Mesodermal cell (in vitro differentiated cells): Measurements from ENCODE around the gene ARHGEF16.

Experiments used
- H3K27ac ChIP-seq: 2 replicates; pipeline ENCODE4 v1.7.0; 2013; ENCODE audit warnings: mild to moderate bottlenecking, low read depth, low read length, moderate library complexity; ENCODE audit not compliant: severe bottlenecking
- H3K36me3 ChIP-seq: 2 replicates; pipeline ENCODE4 v1.7.1; 2013; ENCODE audit warnings: mild to moderate bottlenecking, low read length, moderate library complexity; ENCODE audit not compliant: control insufficient read depth, insufficient read depth
- H3K4me1 ChIP-seq: one replicate; pipeline ENCODE4 v1.7.1; 2013; ENCODE audit warnings: mild to moderate bottlenecking, low read length; ENCODE audit not compliant: insufficient read depth, control insufficient read depth, poor library complexity, severe bottlenecking
- H3K4me3 ChIP-seq: 2 replicates; pipeline ENCODE4 v1.7.0; 2013; ENCODE audit warnings: low read length, control low read depth, mild to moderate bottlenecking; ENCODE audit not compliant: insufficient read depth, poor library complexity, severe bottlenecking; ENCODE audit errors: extremely low read depth
- H3K9me3 ChIP-seq: 2 replicates; pipeline ENCODE4 v1.7.1; 2013; ENCODE audit warnings: mild to moderate bottlenecking, low read length, moderate library complexity; ENCODE audit not compliant: control insufficient read depth
- WGBS, 2 experiments: methylation state at CpG; one replicate each; pipeline ENCODE4 v1.1.5; 2013; ENCODE audit warnings: missing lambda C conversion rate in 2 of 2; ENCODE audit not compliant: insufficient coverage in 2 of 2; 5-methylcytosine and 5-hydroxymethylcytosine counted together

ARHGEF16 gene

GRCh38 chr1:3476666-3477065 lies 22.2 kb downstream of the ARHGEF16 start:
- 95 to 97% methylated on average over 13 to 14 of the region's 16 CpGs for WGBS, 2 experiments
- Histone ChIP-seq H3K9me3 (no peaks in the 10 kb centered on the region), H3K36me3 (no peaks in the 10 kb centered on the region), H3K4me1 (peaks cover 7% of the 10 kb centered on the region), H3K27ac (no peak overlapping the region), H3K4me3 (no peak overlapping the region)

DNA sequence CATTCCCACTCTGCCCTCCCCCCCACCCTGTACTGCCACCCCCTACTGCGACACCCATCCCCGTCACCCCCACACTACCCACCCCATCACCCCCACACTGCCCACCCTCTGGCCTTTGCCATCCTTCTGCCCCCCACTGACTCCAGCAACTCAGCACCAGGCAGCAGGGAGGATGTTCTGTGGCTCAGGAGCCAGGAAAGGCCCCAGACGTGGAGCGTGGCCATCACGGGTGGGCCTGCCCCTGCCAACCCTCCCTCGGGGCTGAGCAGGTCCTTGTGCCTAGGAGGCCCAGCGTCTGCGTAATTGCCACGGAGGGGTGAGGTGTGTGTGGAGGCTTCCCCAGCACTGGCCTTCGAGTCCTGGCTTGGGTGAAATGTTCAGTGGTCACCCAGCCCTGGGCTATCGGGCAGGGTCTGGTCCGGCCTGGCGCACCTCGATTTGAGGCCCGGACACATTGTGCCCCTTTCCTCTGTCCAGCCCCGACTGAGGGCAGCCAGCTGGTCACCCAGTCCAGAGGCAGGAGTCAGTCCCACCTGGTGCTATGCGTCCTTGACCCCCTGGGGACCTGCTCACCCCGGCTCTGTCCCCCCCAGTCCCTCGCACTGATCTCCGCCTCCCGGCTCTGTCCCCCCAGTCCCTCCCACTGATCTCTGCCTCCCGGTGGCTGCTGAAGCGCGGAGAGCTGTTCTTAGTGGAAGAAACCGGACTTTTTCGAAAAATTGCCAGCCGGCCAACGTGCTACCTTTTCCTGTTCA lies 23.0 kb downstream of the ARHGEF16 start:
- WGBS, 2 experiments: 90 to 92% methylated on average over 19 to 20 of the region's 28 CpGs
- Histone ChIP-seq H3K36me3 (no peaks in the 10 kb centered on the region), H3K4me1 (no peaks in the 10 kb centered on the region), H3K27ac (no peak overlapping the region), H3K9me3 (no peaks in the 10 kb centered on the region), H3K4me3 (no peak overlapping the region)

GRCh38 chr1:3478187-3478586 lies 23.7 kb downstream of the ARHGEF16 start:
- Histone ChIP-seq H3K4me1 (no peaks in the 10 kb centered on the region), H3K4me3 (no peak overlapping the region), H3K36me3 (no peaks in the 10 kb centered on the region), H3K9me3 (no peaks in the 10 kb centered on the region), H3K27ac (no peak overlapping the region)
- 92 to 94% methylated on average over 23 to 24 of the region's 24 CpGs for WGBS, 2 experiments

DNA sequence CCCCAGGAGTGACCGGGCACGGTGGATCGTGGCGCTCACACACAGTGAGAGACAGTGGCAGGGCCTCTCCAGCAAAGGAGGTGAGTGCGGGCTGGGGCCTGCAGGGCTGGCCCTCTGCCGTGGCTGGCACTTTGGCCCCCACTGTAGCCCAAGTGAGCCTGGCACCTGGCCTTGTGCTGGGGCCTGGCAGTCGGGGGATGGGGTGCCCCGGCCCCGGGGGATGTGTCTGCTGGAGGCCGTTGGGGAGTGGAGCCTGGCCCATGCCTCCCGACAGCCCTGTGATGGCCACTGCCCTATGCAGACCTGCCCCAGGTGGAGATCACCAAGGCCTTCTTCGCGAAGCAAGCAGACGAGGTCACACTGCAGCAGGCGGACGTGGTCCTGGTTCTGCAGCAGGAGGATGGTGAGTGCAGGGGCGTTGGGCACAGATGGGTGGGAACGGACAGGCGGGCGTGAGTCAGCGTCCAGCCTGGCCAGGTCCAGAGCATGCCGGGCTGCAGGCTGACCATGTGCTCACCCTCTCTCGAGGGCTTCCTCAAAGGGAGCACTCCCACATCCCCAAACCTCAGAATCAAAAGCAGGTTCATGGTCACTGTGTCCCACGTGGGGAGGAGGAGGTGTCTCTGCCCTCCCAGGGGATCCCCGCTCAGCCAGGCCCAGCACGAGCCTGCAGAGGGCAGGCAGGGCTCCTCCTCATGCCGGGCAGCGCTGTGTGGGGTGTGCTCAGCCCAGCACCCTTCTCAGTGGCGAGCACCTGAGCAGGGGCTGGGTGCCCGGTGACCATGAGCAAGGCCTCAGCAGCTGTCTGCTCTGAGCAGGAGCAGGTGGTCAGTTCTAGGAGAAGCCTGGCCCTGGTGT lies 25.3 kb downstream of the ARHGEF16 start:
- Histone ChIP-seq H3K36me3 (no peaks in the 10 kb centered on the region), H3K4me1 (no peaks in the 10 kb centered on the region), H3K4me3 (no peak overlapping the region), H3K9me3 (no peaks in the 10 kb centered on the region), H3K27ac (no peak overlapping the region)
- 92 to 94% methylated on average over 26 to 27 of the region's 30 CpGs for WGBS, 2 experiments

DNA sequence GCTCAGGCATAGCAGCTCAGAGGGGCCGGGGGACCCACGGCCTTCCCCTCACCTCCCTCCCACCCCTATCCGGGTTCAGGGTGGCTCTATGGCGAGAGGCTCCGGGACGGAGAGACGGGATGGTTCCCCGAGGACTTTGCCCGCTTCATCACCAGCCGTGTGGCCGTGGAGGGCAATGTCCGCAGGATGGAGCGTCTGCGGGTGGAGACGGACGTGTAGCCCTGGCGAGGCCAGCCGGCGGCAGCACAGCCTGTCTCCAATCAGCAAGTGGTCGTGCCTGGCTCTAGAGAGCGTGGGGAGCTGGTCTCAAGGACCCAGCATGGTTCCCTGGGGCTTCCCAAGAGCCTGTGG lies 25.9 kb downstream of the ARHGEF16 start:
- no peaks in the 10 kb centered on the region for H3K9me3 ChIP-seq
- H3K27ac ChIP-seq: no peak overlapping the region
- H3K36me3 ChIP-seq: no peaks in the 10 kb centered on the region
- no peaks in the 10 kb centered on the region for H3K4me1 ChIP-seq
- H3K4me3 ChIP-seq: no peak overlapping the region
- 94 to 96% methylated on average over 15 to 20 of the region's 21 CpGs for WGBS, 2 experiments

DNA sequence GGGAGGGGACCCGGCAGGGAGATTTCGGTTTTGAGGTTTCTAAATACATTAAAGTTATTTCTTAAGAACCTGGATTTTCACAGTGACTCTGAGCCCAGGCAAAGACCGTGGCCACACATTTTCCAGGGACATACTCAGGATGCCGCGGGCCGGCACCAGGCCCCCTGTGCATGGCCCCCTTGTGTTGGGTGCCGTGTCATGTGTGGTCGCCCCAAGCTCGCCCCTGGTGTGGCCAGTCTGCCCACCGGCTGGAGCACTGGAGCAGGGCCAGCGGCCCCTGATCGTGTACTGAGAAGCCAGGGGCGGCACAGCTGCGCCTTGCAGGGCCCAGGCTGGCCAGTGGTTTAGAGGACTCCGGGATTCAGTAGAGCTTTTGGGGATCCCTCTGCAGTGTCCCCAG lies 26.6 kb downstream of the ARHGEF16 start:
- no peaks in the 10 kb centered on the region for H3K4me1 ChIP-seq
- 86 to 87% methylated on average over 13 to 14 of the region's 15 CpGs for WGBS, 2 experiments
- H3K9me3 ChIP-seq: no peaks in the 10 kb centered on the region
- H3K4me3 ChIP-seq: no peak overlapping the region
- H3K27ac ChIP-seq: no peak overlapping the region
- no peaks in the 10 kb centered on the region for H3K36me3 ChIP-seq

- no peak overlapping the region for H3K4me3 ChIP-seq
- WGBS, 2 experiments: 88 to 90% methylated on average over 17 to 19 of the region's 20 CpGs
- H3K27ac ChIP-seq: no peak overlapping the region
- H3K9me3 ChIP-seq: no peaks in the 10 kb centered on the region
- H3K36me3 ChIP-seq: no peaks in the 10 kb centered on the region
- H3K4me1 ChIP-seq: no peaks in the 10 kb centered on the region
Observed at GRCh38 chr1:3481836-3482375, 27.4 kb downstream of the ARHGEF16 start.

DNA sequence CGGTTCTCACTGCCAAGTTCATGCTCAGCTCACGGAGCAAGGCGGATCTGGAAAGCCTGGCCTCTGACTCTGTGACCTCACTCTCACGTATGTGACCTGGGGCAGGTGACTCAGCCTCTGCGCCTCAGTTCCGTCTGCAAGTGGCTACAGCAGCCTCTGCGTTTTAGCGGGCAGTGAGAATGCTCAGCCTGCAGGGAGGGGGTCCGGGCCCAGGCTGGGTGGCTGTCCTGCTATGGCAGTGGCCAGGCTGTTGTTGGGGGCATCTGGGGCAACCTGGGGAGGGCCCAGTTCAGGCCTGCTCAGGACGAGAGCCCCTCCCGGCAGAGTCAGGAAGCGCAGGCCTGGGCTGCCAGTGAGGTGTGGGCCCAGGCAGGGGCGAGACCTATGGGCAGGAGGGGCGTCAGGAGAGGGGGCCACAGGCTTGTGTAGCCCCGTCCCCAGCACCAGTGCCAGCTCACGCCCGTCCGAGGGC lies 27.9 kb downstream of the ARHGEF16 start:
- no peak overlapping the region for H3K27ac ChIP-seq
- H3K9me3 ChIP-seq: no peaks in the 10 kb centered on the region
- no peak overlapping the region for H3K4me3 ChIP-seq
- H3K4me1 ChIP-seq: no peaks in the 10 kb centered on the region
- H3K36me3 ChIP-seq: no peaks in the 10 kb centered on the region
- 83 to 89% methylated on average over 17 to 18 of the region's 18 CpGs for WGBS, 2 experiments

DNA sequence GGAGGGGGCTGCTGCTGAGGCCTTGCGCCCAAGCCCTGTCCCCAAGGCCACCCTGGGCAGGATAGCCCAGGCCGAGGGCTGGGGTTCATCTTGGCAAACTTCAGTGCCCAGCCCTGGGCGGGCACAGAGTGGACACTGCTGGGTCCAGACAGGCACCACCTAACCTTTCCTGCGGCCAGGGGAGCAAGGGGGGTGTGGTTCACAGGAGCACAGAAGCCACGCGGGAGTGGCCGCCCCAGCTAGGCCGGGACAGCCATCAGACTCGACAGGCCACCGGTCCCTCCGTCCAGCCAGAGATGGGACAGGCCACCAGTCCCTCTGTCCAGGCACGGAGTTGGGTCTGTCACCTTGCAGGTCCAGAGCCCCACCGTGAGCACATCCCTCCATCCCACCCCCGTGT lies 28.9 kb downstream of the ARHGEF16 start:
- peaks cover 4% of the 10 kb centered on the region for H3K9me3 ChIP-seq
- whole genome bisulfite sequencing, 2 experiments: 92 to 94% methylated on average over 14 of the region's 14 CpGs
- no peak overlapping the region for H3K27ac ChIP-seq
- H3K4me1 ChIP-seq: no peaks in the 10 kb centered on the region
- no peak overlapping the region for H3K4me3 ChIP-seq
- H3K36me3 ChIP-seq: no peaks in the 10 kb centered on the region

DNA sequence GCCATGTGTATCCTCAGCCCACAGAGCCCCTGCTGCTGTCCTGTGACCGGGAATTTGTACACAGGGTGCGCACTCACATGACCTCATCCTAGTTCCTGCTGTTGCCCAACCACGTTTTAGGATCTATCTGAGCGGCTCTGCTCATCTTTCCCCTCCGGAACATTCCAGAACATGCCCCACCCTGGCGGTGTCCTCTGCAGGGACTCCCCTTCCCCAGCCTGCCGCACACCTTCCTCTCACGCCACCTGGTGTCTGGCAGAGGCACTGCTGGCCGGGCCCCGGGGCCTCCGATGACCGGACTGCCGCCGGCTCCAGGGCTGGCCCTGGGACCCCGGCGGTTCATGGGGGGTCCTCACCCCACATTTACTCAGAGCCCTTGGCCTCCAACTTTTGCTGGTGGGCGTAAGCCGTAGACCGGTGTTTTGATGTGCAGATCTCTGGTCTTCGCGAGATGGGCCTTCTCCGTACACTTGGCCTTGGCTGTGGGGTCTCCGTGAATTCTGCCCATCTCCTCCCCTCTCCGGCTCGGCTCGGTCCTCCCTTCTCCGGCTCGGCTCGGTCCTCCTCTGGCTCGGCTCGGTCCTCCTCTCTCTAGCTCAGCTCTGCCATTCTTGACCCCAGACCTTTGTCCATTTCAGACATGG lies 29.5 kb downstream of the ARHGEF16 start:
- no peak overlapping the region for H3K27ac ChIP-seq
- peaks cover 6% of the 10 kb centered on the region for H3K9me3 ChIP-seq
- H3K36me3 ChIP-seq: no peaks in the 10 kb centered on the region
- 54 to 56% methylated on average over 20 to 26 of the region's 31 CpGs for WGBS, 2 experiments
- H3K4me3 ChIP-seq: no peak overlapping the region
- no peaks in the 10 kb centered on the region for H3K4me1 ChIP-seq
